ENCODE results near the gene CAB39. TPM values are rescaled to one million over a fixed set of nuclear protein-coding genes. Genes with fewer than 3 reads are reported as not detected.

Gene CAB39
- total RNA-seq, 2 experiments from 2014 or later, result 175 to 178 TPM

DNA sequence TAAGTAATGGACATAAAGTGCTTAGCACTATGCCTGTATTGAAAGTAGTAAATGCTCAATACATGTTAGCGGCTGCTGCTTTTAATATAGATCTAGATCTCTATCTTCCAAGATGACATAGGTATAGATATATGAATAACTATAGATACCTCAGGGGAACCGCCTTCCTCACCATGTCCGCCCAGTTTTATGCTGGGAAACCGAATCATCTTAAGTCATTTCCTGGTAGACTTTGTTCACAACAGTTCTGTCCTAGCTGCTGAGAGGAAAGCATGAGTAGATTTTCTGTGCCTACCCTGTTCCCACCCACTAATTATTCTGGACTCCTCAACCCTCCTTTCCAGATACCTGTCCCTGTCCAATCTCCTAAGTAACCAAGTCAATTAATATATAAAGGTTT is 130.5 kb downstream of the CAB39 start:
- Mint-ChIP-seq H3K4me1 (ENCODE audit: low read depth) (peaks cover 8% of the 10 kb centered on the region), H3K36me3 (ENCODE audit: low read depth) (no peaks in the 10 kb centered on the region), H3K27me3 (ENCODE audit: low read depth) (peaks cover 24% of the 10 kb centered on the region), H3K9me3 (ENCODE audit: insufficient read depth) (peaks cover 4% of the 10 kb centered on the region), H3K4me3 (no peak overlapping the region), H3K27ac (no peak overlapping the region)
- DNase-seq (no peak), ATAC-seq (no peak)
- ChIA-PET CTCF (no interaction called here), POLR2A (no interaction called here)

DNA sequence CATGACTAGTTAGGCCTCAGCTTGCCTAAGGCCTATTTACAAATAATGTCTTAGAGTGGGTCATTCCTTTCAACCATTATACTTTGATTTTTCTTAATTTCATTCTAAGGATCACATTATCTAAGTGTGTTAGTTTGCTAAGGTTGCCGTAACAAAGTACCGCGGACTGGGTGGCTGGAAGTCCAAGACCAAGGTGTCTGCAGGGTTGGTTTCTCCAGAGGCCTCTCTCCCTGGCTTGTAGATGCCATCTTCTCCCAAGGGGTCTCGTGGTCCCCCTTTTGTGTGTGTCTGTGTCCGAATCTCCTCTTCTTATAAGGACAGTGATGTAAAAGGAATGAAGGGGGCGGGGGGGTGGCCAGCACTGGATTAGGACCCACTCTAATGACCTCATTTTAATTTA is 133.7 kb downstream of the CAB39 start:
- Mint-ChIP-seq H3K4me1 (ENCODE audit: low read depth) (peaks cover 17% of the 10 kb centered on the region), H3K4me3 (no peak overlapping the region), H3K27ac (no peak overlapping the region), H3K27me3 (ENCODE audit: low read depth) (peaks cover 36% of the 10 kb centered on the region), H3K9me3 (ENCODE audit: insufficient read depth) (no peaks in the 10 kb centered on the region), H3K36me3 (ENCODE audit: low read depth) (no peaks in the 10 kb centered on the region)
- CTCF ChIA-PET, result interaction anchor here (0.8 to 3.9 kb wide), 5 partner anchors 10 to 206 kb away, joined by 3 to 30 read pairs (median 11); no protein-coding TSS in a partner anchor
- DNase-seq, result no peak
- ATAC-seq, result no peak
- POLR2A ChIA-PET, result no interaction called here

DNA sequence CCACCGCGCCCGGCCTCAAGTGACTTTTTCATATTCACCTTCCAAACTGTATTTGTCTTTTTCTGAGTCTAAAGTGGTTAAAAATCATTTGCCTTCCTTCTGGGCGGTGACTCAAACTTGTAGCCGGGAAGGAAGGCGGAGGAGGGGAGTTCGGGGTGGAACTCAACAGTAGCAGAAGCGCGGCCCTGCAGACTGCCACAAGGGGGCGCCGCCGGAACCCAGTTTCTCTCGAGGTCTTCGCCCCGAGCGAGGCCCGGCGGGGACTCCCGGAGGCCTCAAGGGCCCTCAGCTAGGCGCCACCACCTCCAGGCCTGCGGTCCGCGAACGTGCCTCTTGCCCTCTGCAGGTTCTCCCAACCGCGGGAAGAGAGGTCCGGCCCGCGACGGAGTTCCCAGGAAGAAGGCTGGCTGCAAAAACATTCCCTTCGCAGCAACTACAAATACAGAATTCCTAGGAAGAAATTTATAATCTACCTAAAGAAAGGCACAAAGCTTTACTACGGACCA is 135.3 kb downstream of the CAB39 start:
- no peak overlapping the region for H3K27ac Mint-ChIP-seq
- peaks cover 35% of the 10 kb centered on the region for H3K27me3 Mint-ChIP-seq (ENCODE audit: low read depth)
- no peaks in the 10 kb centered on the region for H3K36me3 Mint-ChIP-seq (ENCODE audit: low read depth)
- peaks cover 17% of the 10 kb centered on the region for H3K4me1 Mint-ChIP-seq (ENCODE audit: low read depth)
- POLR2A ChIA-PET, result interaction anchor here (1.4 kb wide), 1 partner anchor 137 kb away, joined by 3 read pairs; no protein-coding TSS in a partner anchor
- H3K9me3 Mint-ChIP-seq (ENCODE audit: insufficient read depth), result no peaks in the 10 kb centered on the region
- DNase-seq (peak; percentile 92), ATAC-seq (peak; percentile 97)
- CTCF ChIA-PET, result interaction anchor here (0.6 to 3.9 kb wide), 24 partner anchors 8 to 604 kb away, joined by 3 to 30 read pairs (median 6); partner anchors contain the start of gene ITM2C
- no peak overlapping the region for H3K4me3 Mint-ChIP-seq

DNA sequence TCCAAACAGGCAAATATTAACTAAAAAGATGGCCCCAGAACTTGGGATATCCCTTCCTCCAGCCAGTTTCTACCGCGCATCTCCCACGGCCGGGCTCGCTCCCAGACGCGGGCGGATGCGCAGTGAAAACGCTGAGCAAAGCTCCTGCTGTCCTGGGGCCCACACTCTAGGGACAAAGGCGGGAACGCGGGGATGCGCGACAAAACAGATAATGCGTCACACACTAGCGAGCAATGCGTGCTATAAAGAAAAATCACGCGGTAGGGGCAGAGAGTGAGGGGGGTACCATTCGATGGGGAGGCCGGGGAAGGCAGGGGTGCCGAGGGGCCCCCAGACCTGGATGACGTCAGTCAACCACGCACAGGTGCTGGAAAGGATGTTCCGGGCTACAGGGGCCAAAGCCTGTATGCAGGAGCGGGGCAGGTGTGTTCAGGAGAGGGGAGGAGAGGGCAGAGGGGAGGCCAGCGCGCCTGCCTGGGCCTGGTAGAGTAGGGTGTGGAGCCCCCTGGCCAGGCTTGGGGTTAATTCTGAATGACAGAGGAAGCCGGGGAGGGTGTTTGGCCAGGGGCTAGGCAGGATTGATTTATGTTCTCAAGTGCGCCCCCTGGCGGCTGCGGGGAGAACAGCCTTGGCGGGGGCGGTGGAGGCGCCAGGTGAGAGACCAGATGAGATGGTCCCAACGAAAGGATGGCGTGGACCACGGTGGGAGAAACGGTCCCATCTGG is 137.2 kb downstream of the CAB39 start:
- no peaks in the 10 kb centered on the region for H3K36me3 Mint-ChIP-seq (ENCODE audit: low read depth)
- ChIA-PET POLR2A (no interaction called here), CTCF (interaction anchor here (1.0 to 4.7 kb wide), 17 partner anchors 9 to 137 kb away, joined by 3 to 30 read pairs (median 13); no protein-coding TSS in a partner anchor)
- DNase-seq (peak; percentile 82), ATAC-seq (peak; percentile 68)
- H3K4me1 Mint-ChIP-seq (ENCODE audit: low read depth), result peaks cover 17% of the 10 kb centered on the region
- H3K27me3 Mint-ChIP-seq (ENCODE audit: low read depth), result peaks cover 48% of the 10 kb centered on the region
- no peak overlapping the region for H3K27ac Mint-ChIP-seq
- H3K9me3 Mint-ChIP-seq (ENCODE audit: insufficient read depth), result no peaks in the 10 kb centered on the region
- no peak overlapping the region for H3K4me3 Mint-ChIP-seq

DNA sequence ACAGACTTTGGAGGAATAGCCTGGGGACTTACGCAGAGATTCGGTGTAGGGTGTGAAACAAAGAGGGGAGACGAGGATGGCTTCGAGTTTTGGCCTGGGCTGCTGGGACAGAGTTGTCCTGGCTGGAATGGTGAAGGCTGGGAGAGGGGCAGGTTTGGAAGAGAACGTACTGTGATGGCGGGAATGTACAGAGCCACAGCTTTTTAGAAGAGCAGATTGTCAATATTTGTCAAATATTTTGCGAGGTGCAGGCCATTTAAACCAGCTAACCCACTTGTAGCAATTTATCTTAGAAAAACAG is 137.7 kb downstream of the CAB39 start:
- ChIA-PET CTCF (interaction anchor here (0.8 to 4.7 kb wide), 12 partner anchors 10 to 136 kb away, joined by 3 to 30 read pairs (median 5); no protein-coding TSS in a partner anchor), POLR2A (no interaction called here)
- no peak for ATAC-seq
- Mint-ChIP-seq H3K27me3 (ENCODE audit: low read depth) (peaks cover 46% of the 10 kb centered on the region), H3K9me3 (ENCODE audit: insufficient read depth) (no peaks in the 10 kb centered on the region), H3K4me1 (ENCODE audit: low read depth) (peaks cover 17% of the 10 kb centered on the region), H3K27ac (no peak overlapping the region), H3K4me3 (no peak overlapping the region), H3K36me3 (ENCODE audit: low read depth) (no peaks in the 10 kb centered on the region)
- DNase-seq, result no peak

DNA sequence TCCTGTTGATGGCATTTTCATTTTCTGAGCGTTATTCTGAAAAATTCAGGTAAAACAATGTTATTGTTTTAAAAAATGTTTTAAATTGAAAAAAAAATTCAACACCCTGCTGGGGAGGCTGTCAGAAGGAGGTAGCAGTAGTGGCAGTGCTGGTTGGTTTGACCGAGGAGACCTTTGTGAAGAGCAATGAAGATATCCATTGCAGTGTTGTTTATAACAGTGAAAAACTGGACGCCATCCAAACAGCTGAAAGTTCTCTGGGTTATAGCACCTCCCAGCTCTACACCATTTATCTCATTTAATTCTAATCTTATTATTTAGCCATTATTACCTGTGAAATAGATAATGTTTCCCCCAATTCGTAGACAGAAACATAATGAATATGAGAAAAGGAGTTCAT is 139.5 kb downstream of the CAB39 start:
- no peaks in the 10 kb centered on the region for H3K36me3 Mint-ChIP-seq (ENCODE audit: low read depth)
- H3K9me3 Mint-ChIP-seq (ENCODE audit: insufficient read depth), result no peaks in the 10 kb centered on the region
- no peak for DNase-seq
- peaks cover 46% of the 10 kb centered on the region for H3K27me3 Mint-ChIP-seq (ENCODE audit: low read depth)
- no peak overlapping the region for H3K27ac Mint-ChIP-seq
- no peak for ATAC-seq
- ChIA-PET CTCF (interaction anchor here (0.7 to 4.7 kb wide), 9 partner anchors 9 to 600 kb away, joined by 3 to 30 read pairs (median 3); partner anchors contain the start of gene GPR55), POLR2A (no interaction called here)
- peaks cover 17% of the 10 kb centered on the region for H3K4me1 Mint-ChIP-seq (ENCODE audit: low read depth)
- H3K4me3 Mint-ChIP-seq, result no peak overlapping the region

DNA sequence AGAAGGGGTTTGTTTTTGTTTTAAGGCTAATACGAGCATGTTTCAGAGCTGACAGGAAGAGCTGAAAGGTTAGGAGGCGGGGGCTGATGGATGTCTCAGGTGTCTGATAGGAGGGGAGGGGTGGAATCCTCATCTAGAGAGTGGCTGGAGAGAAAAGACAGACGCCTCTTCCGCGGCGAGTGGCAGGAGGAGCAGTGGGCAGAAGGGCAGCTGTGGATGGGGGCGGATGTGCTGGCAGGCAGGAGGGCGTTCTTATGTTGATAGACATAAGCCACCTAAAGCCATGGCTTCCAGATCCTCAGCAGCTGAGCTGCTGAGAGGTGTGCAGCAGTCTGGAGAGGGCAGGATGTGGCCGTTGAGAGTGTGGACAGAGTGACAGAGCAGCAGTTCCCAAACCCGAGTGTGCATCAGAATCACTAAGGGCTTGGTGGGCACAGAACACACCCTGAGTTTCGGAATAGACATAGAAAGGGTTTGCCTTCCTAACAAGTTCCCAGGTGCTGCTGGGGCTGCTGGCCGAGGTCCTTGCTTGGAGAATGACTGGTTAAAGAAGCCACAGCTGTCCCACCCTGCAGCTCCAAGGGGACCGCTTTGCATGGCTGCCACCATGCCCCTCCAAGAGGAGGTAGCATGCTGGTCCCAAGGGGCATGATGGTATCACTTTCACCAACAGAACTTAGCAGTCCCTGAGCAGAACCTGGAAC is 149.1 kb downstream of the CAB39 start:
- Mint-ChIP-seq H3K27ac (peak overlapping the region; percentile 7), H3K4me1 (ENCODE audit: low read depth) (peaks cover 35% of the 10 kb centered on the region), H3K4me3 (peak overlapping the region; percentile 0), H3K36me3 (ENCODE audit: low read depth) (no peaks in the 10 kb centered on the region), H3K27me3 (ENCODE audit: low read depth) (peaks cover 28% of the 10 kb centered on the region), H3K9me3 (ENCODE audit: insufficient read depth) (no peaks in the 10 kb centered on the region)
- peak; percentile 42 for DNase-seq
- ChIA-PET POLR2A (interaction anchor here (0.9 kb wide), 1 partner anchor 29 kb away, joined by 3 read pairs; no protein-coding TSS in a partner anchor), CTCF (interaction anchor here (1.3 to 3.3 kb wide), 7 partner anchors 9 to 126 kb away, joined by 4 to 30 read pairs (median 7); no protein-coding TSS in a partner anchor)
- no peak for ATAC-seq

DNA sequence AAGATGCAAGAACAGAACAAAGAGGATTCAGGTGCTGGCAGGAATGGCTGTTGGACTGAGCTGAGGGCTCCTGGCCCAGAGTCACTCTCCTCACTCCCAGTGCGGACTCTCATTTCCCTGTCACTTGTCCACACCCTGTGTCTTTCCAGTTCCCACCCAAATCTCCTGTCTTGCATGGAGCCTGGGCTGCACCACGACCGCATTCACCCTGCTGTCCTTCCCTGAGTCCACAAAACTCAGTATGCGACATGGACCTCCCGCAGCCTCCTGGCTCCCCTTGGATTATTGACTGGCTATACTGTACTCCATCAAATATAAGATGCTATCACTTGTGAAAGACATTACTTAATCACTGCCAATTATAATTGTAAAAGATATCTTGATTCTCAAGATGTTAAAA is 149.7 kb downstream of the CAB39 start:
- Mint-ChIP-seq H3K27ac (no peak overlapping the region), H3K4me1 (ENCODE audit: low read depth) (peaks cover 41% of the 10 kb centered on the region), H3K9me3 (ENCODE audit: insufficient read depth) (no peaks in the 10 kb centered on the region), H3K4me3 (no peak overlapping the region), H3K36me3 (ENCODE audit: low read depth) (no peaks in the 10 kb centered on the region), H3K27me3 (ENCODE audit: low read depth) (peaks cover 28% of the 10 kb centered on the region)
- CTCF ChIA-PET, result interaction anchor here (1.3 to 3.3 kb wide), 7 partner anchors 10 to 126 kb away, joined by 4 to 30 read pairs (median 7); no protein-coding TSS in a partner anchor
- POLR2A ChIA-PET, result interaction anchor here (0.9 kb wide), 1 partner anchor 28 kb away, joined by 3 read pairs; no protein-coding TSS in a partner anchor
- ATAC-seq (no peak), DNase-seq (no peak)

DNA sequence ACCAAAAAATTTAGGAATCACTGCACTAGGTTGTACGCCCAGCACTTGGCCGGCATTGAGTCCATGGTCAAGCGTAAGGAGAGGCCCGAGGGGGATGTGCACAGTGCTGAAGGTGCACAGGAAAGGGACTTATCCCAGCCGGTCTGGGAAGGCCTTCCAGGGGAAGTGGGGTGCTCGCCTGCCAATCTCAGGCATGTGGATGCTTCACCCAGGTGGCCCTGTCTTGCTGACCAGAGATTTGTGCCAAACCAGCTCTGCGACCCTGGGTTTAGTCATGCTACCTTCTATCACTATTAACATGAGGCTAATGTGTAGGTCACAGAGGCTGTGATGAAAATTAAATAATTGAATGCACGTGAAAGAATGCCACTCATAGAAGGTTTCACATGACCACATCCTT is 150.4 kb downstream of the CAB39 start:
- ChIA-PET CTCF (interaction anchor here (0.8 to 3.3 kb wide), 4 partner anchors 14 to 125 kb away, joined by 3 to 30 read pairs (median 6); no protein-coding TSS in a partner anchor), POLR2A (no interaction called here)
- no peak for DNase-seq
- no peaks in the 10 kb centered on the region for H3K9me3 Mint-ChIP-seq (ENCODE audit: insufficient read depth)
- peaks cover 44% of the 10 kb centered on the region for H3K4me1 Mint-ChIP-seq (ENCODE audit: low read depth)
- peaks cover 2% of the 10 kb centered on the region for H3K36me3 Mint-ChIP-seq (ENCODE audit: low read depth)
- H3K27ac Mint-ChIP-seq, result no peak overlapping the region
- no peak overlapping the region for H3K4me3 Mint-ChIP-seq
- peaks cover 23% of the 10 kb centered on the region for H3K27me3 Mint-ChIP-seq (ENCODE audit: low read depth)
- ATAC-seq, result no peak

DNA sequence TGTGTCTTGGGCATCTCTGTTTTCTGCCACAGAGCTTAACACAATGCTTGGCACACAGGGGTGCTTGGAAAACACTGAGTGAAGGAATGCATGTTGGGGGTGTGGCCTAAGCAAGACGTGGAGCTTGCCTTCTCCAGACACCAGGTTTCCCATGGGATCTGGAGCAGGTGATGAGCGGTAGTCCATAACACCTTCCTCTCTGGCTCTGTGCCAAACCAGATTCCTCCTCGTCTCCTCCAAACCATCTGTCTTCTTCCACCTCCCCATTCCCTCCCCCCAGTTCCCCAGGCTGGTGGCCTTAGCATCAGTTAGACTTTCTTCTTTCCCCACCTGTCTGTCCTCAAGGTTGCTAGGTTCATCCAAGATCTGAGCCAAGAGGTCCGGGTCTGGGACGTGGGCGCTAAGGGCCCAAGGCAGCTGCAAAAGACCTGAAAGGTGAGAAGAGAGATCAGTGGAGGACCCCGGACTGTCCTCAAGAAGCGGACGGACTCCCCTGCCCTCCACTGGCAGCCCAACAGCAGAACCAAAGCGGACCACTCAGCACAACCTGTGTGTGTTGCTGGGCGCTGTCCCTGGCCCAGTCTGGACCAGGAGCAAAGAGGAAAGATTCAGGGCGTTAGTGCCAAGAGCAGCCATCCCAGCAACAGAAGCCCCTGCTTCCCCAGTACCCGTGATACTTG is 150.9 kb downstream of the CAB39 start:
- peak overlapping the region; percentile 79 for H3K4me3 Mint-ChIP-seq
- peaks cover 2% of the 10 kb centered on the region for H3K36me3 Mint-ChIP-seq (ENCODE audit: low read depth)
- no peaks in the 10 kb centered on the region for H3K9me3 Mint-ChIP-seq (ENCODE audit: insufficient read depth)
- DNase-seq (no peak), ATAC-seq (no peak)
- peaks cover 23% of the 10 kb centered on the region for H3K27me3 Mint-ChIP-seq (ENCODE audit: low read depth)
- no peak overlapping the region for H3K27ac Mint-ChIP-seq
- ChIA-PET CTCF (interaction anchor here (0.8 to 3.3 kb wide), 6 partner anchors 14 to 123 kb away, joined by 3 to 30 read pairs (median 4); no protein-coding TSS in a partner anchor), POLR2A (interaction anchor here (1.3 kb wide), 1 partner anchor 39 kb away, joined by 3 read pairs; no protein-coding TSS in a partner anchor)
- H3K4me1 Mint-ChIP-seq (ENCODE audit: low read depth), result peaks cover 47% of the 10 kb centered on the region

DNA sequence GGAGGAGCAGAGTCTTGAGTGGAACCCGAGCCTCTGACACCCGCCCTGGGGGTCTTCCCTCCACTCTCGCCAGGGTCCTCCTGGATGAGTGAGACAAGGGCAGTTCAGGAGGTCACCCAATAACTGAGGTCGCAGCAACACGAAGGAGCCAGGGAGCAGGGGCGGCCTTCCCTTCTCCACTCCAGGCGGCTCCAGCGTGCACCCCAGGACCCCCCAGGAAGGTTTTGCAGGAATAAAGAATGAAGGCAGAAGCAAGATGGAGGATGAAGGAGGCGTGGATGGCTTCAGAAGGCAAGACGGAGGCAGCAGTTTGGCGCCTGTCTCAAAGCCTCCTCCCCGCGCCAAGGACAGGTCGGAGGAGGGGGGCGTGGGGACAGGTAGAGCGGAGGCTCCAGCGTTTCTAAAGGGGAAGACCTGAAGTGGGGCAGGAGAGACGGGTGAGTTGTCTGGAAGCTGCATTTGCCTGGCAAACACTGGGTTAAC is 151.5 kb downstream of the CAB39 start:
- H3K27ac Mint-ChIP-seq, result peak overlapping the region; percentile 78
- no peaks in the 10 kb centered on the region for H3K9me3 Mint-ChIP-seq (ENCODE audit: insufficient read depth)
- peak overlapping the region; percentile 79 for H3K4me3 Mint-ChIP-seq
- DNase-seq, result no peak
- peaks cover 5% of the 10 kb centered on the region for H3K36me3 Mint-ChIP-seq (ENCODE audit: low read depth)
- H3K4me1 Mint-ChIP-seq (ENCODE audit: low read depth), result peaks cover 51% of the 10 kb centered on the region
- H3K27me3 Mint-ChIP-seq (ENCODE audit: low read depth), result peaks cover 20% of the 10 kb centered on the region
- ChIA-PET CTCF (interaction anchor here (1.0 to 1.8 kb wide), 6 partner anchors 11 to 189 kb away, joined by 3 to 6 read pairs (median 4); no protein-coding TSS in a partner anchor), POLR2A (interaction anchor here (1.1 to 1.3 kb wide), 2 partner anchors 13 to 39 kb away, joined by 3 read pairs; no protein-coding TSS in a partner anchor)
- peak; percentile 2 for ATAC-seq
